Endothelial cell of umbilical vein (primary cell): ENCODE results near the gene GRID1. TPM values are rescaled to one million over a fixed set of nuclear protein-coding genes. Genes with fewer than 3 reads are reported as not detected.

Source experiments
- BruUV-seq: library from RNA; stranded (reverse); fragments of 400-500 nt; replicated peaks from 2 replicates; lab custom pipeline; 2021; lab: Mats Ljungman, UMichigan
- CTCF ChIA-PET: fragments of 300-600, 350-600 bp; sonication (Branson Sonifier 250); formaldehyde crosslinking; loops from one replicate; lab custom pipeline; 2021; ENCODE audit warnings: antibody characterized with exemption, inconsistent platforms; lab: Charles Lee
- POLR2A ChIA-PET: fragments of 300-600, 350-600 bp; sonication (Branson Sonifier 250); formaldehyde crosslinking; loops from one replicate; lab custom pipeline; 2021; ENCODE audit warnings: antibody characterized with exemption, inconsistent platforms; lab: Charles Lee
- DNase-seq: peaks from one replicate; pipeline ENCODE4 v3.0.0-alpha.2; 2011; ENCODE audit warnings: low read depth, low spot score
- FAIRE-seq: peaks from 2 replicates; lab custom pipeline; 2011; peaks lifted over from hg19 to GRCh38; lab: Jason Lieb, UNC
- H2AFZ ChIP-seq: 2 replicates; pipeline ENCODE4 v1.6.0; 2012; ENCODE audit warnings: low read depth, low read length, control low read depth, inconsistent platforms
- H3K27ac ChIP-seq: 2 replicates; pipeline ENCODE4 v1.5.1; 2011; ENCODE audit warnings: low read depth, mild to moderate bottlenecking, control low read depth, low read length, moderate library complexity; ENCODE audit not compliant: insufficient read depth
- H3K27me3 ChIP-seq, 2 experiments: 2 replicates each; pipeline versions ENCODE4 v1.6.0 to v1.6.1; 2011; ENCODE audit warnings: low read length in 2 of 2, mixed read lengths in 1 of 2; ENCODE audit not compliant: control insufficient read depth in 2 of 2, insufficient read depth in 2 of 2
- H3K36me3 ChIP-seq, 2 experiments: 2 replicates in 1 of 2; 3 replicates in 1 of 2; pipeline ENCODE4 v1.5.1; 2011; ENCODE audit warnings: low read length in 2 of 2, mild to moderate bottlenecking in 1 of 2, moderate library complexity in 1 of 2; ENCODE audit not compliant: control insufficient read depth in 2 of 2, insufficient read depth in 2 of 2; ENCODE audit errors: extremely low read depth in 1 of 2
- H3K4me1 ChIP-seq: 3 replicates; pipeline ENCODE4 v1.5.1; 2011; ENCODE audit warnings: mild to moderate bottlenecking, low read length; ENCODE audit not compliant: control insufficient read depth, insufficient read depth; ENCODE audit errors: extremely low read depth
- H3K4me2 ChIP-seq: 2 replicates; pipeline ENCODE4 v1.6.1; 2011; ENCODE audit warnings: low read length, control low read depth, mixed read lengths; ENCODE audit not compliant: insufficient read depth
- H3K4me3 ChIP-seq, 3 experiments: fragments of 200-600 bp in 1 of 3; sonication (generic), shearing (Covaris generic) in 1 of 3; replicated peaks in 1 of 3; 2 replicates each; pipeline ENCODE4 v1.5.1; 2011 to 2016; ENCODE audit warnings: control low read depth in 3 of 3, low read length in 3 of 3, mild to moderate bottlenecking in 2 of 3, inconsistent platforms in 1 of 3, low read depth in 1 of 3, moderate library complexity in 1 of 3; ENCODE audit not compliant: insufficient read depth in 1 of 3
- H3K79me2 ChIP-seq: 2 replicates; pipeline ENCODE4 v1.6.0; 2012; ENCODE audit warnings: low read length, inconsistent platforms; ENCODE audit not compliant: control insufficient read depth, insufficient read depth
- H3K9ac ChIP-seq: replicated peaks from 2 replicates; pipeline ENCODE3; 2011; ENCODE audit warnings: low read length, control low read depth; ENCODE audit not compliant: insufficient read depth; ENCODE audit errors: extremely low read depth
- H3K9me1 ChIP-seq: replicated peaks from 3 replicates; pipeline ENCODE4 v1.6.0; 2011; ENCODE audit warnings: mild to moderate bottlenecking, low read length; ENCODE audit not compliant: control insufficient read depth, insufficient read depth; ENCODE audit errors: extremely low read depth
- H3K9me3 ChIP-seq: replicated peaks from 2 replicates; pipeline ENCODE4 v1.5.1; 2012; ENCODE audit warnings: low read length, inconsistent platforms; ENCODE audit not compliant: control insufficient read depth, insufficient read depth
- H4K20me1 ChIP-seq: replicated peaks from 2 replicates; pipeline ENCODE3; 2011; ENCODE audit warnings: mild to moderate bottlenecking, low read length; ENCODE audit not compliant: control insufficient read depth, insufficient read depth; ENCODE audit errors: extremely low read depth
- CTCF ChIP-seq, 2 donors: IDR thresholded peaks; 1 replicate in 1 of 2; 2 replicates in 1 of 2; pipeline ENCODE4 v1.5.1; 2011; ENCODE audit warnings: low read length in 2 of 2, mild to moderate bottlenecking in 2 of 2, moderate library complexity in 2 of 2, control low read depth in 1 of 2, inconsistent platforms in 1 of 2, low read depth in 1 of 2; ENCODE audit not compliant: insufficient read depth in 1 of 2; ENCODE audit errors: extremely low read depth in 1 of 2
- EZH2 ChIP-seq: IDR thresholded peaks from 2 replicates; pipeline ENCODE4 v1.6.1; 2012; ENCODE audit warnings: borderline replicate concordance, low read depth, mild to moderate bottlenecking, moderate library complexity, low read length, inconsistent platforms; ENCODE audit not compliant: severe bottlenecking
- FOS ChIP-seq: IDR thresholded peaks from 2 replicates; pipeline ENCODE4 v1.6.1; 2011; ENCODE audit warnings: mild to moderate bottlenecking, low read length, moderate library complexity, borderline replicate concordance; ENCODE audit not compliant: insufficient read depth
- GATA2 ChIP-seq: IDR thresholded peaks from 2 replicates; pipeline ENCODE4 v1.7.0; 2011; ENCODE audit warnings: low read depth, mild to moderate bottlenecking, moderate library complexity, mixed read lengths, low read length; ENCODE audit not compliant: insufficient read length, insufficient read depth
- JUN ChIP-seq: IDR thresholded peaks from 2 replicates; pipeline ENCODE4 v1.6.1; 2011; ENCODE audit warnings: borderline replicate concordance, low read depth; ENCODE audit not compliant: insufficient read length, insufficient read depth
- MAX ChIP-seq: IDR thresholded peaks from 2 replicates; pipeline ENCODE4 v1.6.1; 2011; ENCODE audit not compliant: insufficient read depth, insufficient read length
- MYC ChIP-seq: IDR thresholded peaks from one replicate; pipeline ENCODE4 v1.6.1; 2011; ENCODE audit warnings: mild to moderate bottlenecking, low read depth, low read length
- POLR2A ChIP-seq: IDR thresholded peaks from 2 replicates; pipeline ENCODE4 v1.6.1; 2012; ENCODE audit warnings: low read depth, mild to moderate bottlenecking, control low read depth, low read length
- POLR2AphosphoS5 ChIP-seq: IDR thresholded peaks from 2 replicates; pipeline ENCODE4 v1.6.1; 2012; ENCODE audit warnings: low read depth, mild to moderate bottlenecking, control low read depth, low read length, moderate library complexity; ENCODE audit not compliant: insufficient read depth
- dilution Hi-C: fragments of 300-500 bp; cut with MboI; formaldehyde crosslinking; loops from one replicate; pipeline ENCODE4 v1.15.0; 2019; ENCODE audit warnings: low sequenced_read_pairs; ENCODE audit not compliant: extremely low pct_ligation_motif_present
- intact Hi-C: fragments of 100-400 bp; cut with micrococcal nuclease; formaldehyde crosslinking; loops from one replicate; pipeline ENCODE4 v1.10.0; 2022
- polyA plus RNA-seq, 4 experiments: library from polyadenylated mRNA; depleted of rRNA in 3 of 4; stranded (reverse) in 3 of 4; unstranded in 1 of 4; fragments of >200 nt; gene quantifications; 2 replicates each; pipeline versions ENCODE4 v1.2.1 to v1.2.3, GENCODE V29; 2011 to 2012; ENCODE audit warnings: missing spikeins in 1 of 4
- total RNA-seq: library from RNA; stranded (reverse); gene quantifications from 2 replicates; pipeline ENCODE4 v1.2.3, GENCODE V29; 2021

GRID1 gene
- total and polyA plus RNA-seq, 2 donors (not counting 3 experiments of a cell fraction or from before 2014, with no cell fraction given) = not detected

GRCh38 chr10:85696893-85697292, 669.7 kb downstream of the GRID1 start:
- BruUV-seq = no TSS peak
- H3K9me3 ChIP-seq = no peaks in the 10 kb centered on the region
- CTCF ChIA-PET = interaction anchor here (1.2 kb wide), 1 partner anchor 25 kb away, joined by 3 read pairs; no protein-coding TSS in a partner anchor
- no peaks in the 10 kb centered on the region for H3K79me2 ChIP-seq
- no peak overlapping the region for H3K4me2 ChIP-seq
- TF ChIP-seq JUN = no peak
- no peak for TF ChIP-seq POLR2AphosphoS5
- TF ChIP-seq POLR2A = no peak
- no peak for TF ChIP-seq MYC
- TF ChIP-seq GATA2 = no peak
- TF ChIP-seq EZH2 = no peak
- no peak for TF ChIP-seq MAX
- no peak for TF ChIP-seq FOS
- TF ChIP-seq CTCF (IDR thresholded peaks at IDR 0.05; ENCODE audit: extremely low read depth in 1 of 2, insufficient read depth in 1 of 2, low read depth in 1 of 2, low read length in 2 of 2) = no peak
- intact Hi-C loops (no loop called here), dilution Hi-C loops (no loop called here)
- POLR2A ChIA-PET = no interaction called here
- DNase-seq (no peak), FAIRE-seq (no peak)
- H3K9me1 ChIP-seq = no peaks in the 10 kb centered on the region
- no peak overlapping the region for H3K9ac ChIP-seq
- no peaks in the 10 kb centered on the region for H4K20me1 ChIP-seq
- H2AFZ ChIP-seq = no peak overlapping the region
- no peaks in the 10 kb centered on the region for H3K4me1 ChIP-seq
- H3K27me3 ChIP-seq = no peaks in the 10 kb centered on the region
- no peak overlapping the region for H3K27ac ChIP-seq
- H3K36me3 ChIP-seq = no peaks in the 10 kb centered on the region
- H3K4me3 ChIP-seq = no peak overlapping the region
